GM19328 (cell line): ENCODE results near the gene UBE2B.

ENCODE experiments used
- ATAC-seq: cut with Tn5 transposase; IDR thresholded peaks from one replicate; pipeline ENCODE4 v1.9.1; 2021; ENCODE audit warnings: mild to moderate bottlenecking, moderate library complexity; ENCODE audit not compliant: unreplicated experiment

The UBE2B gene

GRCh38 chr5:134437340-134437846, 66.0 kb downstream of the UBE2B start:
- no peak for ATAC-seq

DNA sequence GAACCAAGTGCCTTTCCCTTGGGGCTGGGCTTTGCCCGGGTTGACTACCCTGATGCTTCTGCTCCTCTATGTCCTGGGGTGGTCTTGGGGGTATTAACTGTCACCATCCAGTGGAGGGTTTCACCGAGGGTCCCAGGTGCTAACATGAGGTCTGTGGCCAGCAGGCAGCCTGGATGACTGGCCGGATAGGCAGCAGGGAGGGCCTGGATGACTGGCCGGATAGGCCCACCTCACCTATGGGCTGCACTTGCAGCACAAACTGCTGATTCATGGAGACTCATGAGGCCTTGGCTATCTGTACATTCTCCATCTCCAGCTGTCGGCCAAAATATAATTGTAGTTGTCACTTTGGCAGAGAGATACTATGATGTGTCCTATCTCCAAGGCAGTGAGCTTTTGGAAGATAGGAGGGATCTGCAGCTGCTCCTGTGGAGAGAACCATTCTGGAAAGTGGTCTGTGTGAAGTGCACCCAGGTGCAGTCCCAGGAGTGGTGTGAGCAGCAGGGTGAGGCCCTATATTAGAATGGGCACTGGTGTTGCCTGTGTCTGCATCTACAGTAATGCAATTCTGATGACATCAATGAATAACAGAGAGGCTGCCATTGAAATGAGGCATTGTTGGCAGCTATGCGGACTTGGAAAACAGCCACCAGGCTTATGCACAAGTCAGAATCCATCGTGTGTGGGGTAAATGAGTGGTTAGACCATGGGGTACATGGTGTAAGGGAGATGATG, 66.6 kb downstream of the UBE2B start:
- no peak for ATAC-seq

DNA sequence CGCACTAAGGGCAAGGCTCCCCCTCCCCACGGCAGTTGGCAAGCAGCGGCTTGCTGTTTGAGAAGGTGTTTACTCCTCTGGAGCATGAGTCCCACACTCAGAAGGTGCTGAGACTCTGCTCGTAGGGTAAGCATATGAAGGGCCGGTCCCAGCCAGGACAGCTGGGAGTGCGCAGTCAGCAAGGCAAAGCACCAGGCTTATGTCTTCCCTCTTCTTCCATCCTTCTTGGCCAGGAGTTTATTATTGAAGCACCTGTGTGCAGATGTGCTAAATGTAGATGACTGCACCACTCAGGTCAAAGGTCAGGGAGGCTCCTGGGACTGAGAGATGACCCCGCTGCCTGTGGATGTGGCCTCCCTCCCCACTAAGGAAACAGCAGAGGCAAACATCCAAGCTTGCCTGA, 67.4 kb downstream of the UBE2B start:
- no peak for ATAC-seq

GRCh38 chr5:134439210-134439654, 67.9 kb downstream of the UBE2B start:
- ATAC-seq = no peak

DNA sequence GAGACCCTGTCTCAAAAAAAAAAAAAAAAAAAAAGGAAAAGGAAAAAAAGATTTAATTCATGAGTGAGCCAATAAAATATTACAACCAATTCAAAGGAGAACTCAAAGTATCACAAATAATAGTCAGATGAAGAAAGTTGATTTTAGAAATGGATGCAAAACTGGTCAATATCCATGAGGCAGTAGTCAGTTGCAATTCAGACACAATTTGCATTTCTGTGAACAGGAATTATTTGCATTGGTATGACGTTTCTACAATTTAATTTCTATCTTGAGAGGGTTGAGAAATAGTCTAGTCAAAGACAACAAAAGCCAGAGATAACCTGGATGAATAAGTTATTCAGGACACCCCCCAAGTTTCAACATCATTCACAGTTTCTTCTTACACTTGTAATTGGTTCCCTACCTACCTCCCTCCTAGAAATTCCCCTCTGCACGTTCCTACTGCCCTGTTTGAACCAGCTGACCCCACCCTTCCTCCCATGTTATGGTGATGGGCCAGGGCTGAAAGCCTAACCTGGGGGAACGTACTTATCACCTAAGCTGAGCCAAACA, 68.9 kb downstream of the UBE2B start:
- no peak for ATAC-seq
